Peyer's patch (tissue), 4 donors: ENCODE measurements around the gene FARSA. TPM values are rescaled to one million over a fixed set of nuclear protein-coding genes. Genes with fewer than 3 reads are reported as not detected.
"Not testable (repeated sequence)": the region's sequence is repeated elsewhere in the genome, so short reads cannot be mapped to it uniquely, and the experiment has no call there.

Experiments used
- DNase-seq, 3 donors: peaks; one replicate each; pipeline ENCODE4 v3.0.0-alpha.2; 2017 to 2019
- H3K27ac ChIP-seq, 4 donors: fragments of 200-600 bp; sonication (generic); one replicate each; pipeline ENCODE4 v1.5.1; 2016 to 2019
- H3K27me3 ChIP-seq, 2 donors: fragments of 200-600 bp; sonication (generic); one replicate each; pipeline ENCODE4 v1.5.1; 2019
- H3K36me3 ChIP-seq, 3 donors: fragments of 200-600 bp; sonication (generic); one replicate each; pipeline ENCODE4 v1.5.1; 2016 to 2019
- H3K4me1 ChIP-seq, 4 donors: fragments of 200-600 bp; sonication (generic); one replicate each; pipeline ENCODE4 v1.5.1; 2016 to 2019
- H3K4me3 ChIP-seq, 4 donors: fragments of 200-600 bp; sonication (generic); 1 replicate in 3 of 4; 2 replicates in 1 of 4; pipeline ENCODE4 v1.5.1; 2016 to 2019; ENCODE audit warnings: mild to moderate bottlenecking in 1 of 4
- H3K9me3 ChIP-seq, 4 donors: fragments of 200-600 bp; sonication (generic); one replicate each; pipeline ENCODE4 v1.5.1; 2016 to 2019; ENCODE audit warnings: mild to moderate bottlenecking in 1 of 4
- POLR2A ChIP-seq, 2 donors: fragments of 450-650 bp; IDR thresholded peaks; one replicate each; pipeline ENCODE4 v1.5.1; 2017; ENCODE audit warnings: antibody characterized with exemption in 2 of 2, mild to moderate bottlenecking in 2 of 2, moderate library complexity in 2 of 2
- total RNA-seq, 4 donors: library from RNA; depleted of rRNA; stranded (reverse); fragments of >200 nt; gene quantifications; one replicate each; pipeline ENCODE4 v1.1.0, GENCODE V29; 2016
- TF ChIP-seq, protein P1 (sequence below), 6 experiments: fragments of 450-650 bp in 4 of 6; fragments of 200-600 bp in 2 of 6; sonication (generic) in 1 of 6; IDR thresholded peaks; one replicate each; pipeline ENCODE4 v1.5.1; 2017 to 2019; ENCODE audit warnings: antibody characterized with exemption in 6 of 6, mild to moderate bottlenecking in 3 of 6, moderate library complexity in 1 of 6

Gene FARSA
- total RNA-seq, 4 donors from 2014 or later: 35.4 to 54.5 (median 48.3) TPM

DNA sequence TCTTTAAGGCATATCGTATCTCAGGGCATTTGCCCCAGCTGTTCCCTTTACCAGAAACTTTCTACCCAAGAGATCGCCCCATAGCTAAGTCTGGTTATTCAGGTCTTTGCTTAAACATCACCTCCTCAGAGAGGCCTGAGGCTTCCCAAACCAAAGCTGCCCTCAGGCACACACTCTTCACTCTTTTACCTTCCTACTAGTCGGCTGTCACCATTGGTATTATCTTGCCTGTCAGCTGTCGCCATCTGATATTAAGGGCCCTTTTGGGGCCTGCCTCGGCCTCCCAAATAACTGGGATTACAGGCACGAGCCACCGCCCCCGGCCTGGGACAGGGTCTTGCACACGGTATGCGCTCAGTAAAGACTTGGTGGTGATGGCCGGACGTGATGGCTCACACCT, 22.5 kb upstream of the FARSA start:
- peaks cover 0 to 48% (median 9%) of the 10 kb centered on the region in 4 donors for H3K4me1 ChIP-seq
- H3K4me3 ChIP-seq: peak overlapping the region; percentile 93 to 99 (median 98)
- no peak for TF ChIP-seq POLR2A (IDR thresholded peaks at IDR 0.05)
- TF ChIP-seq, protein P1, sequence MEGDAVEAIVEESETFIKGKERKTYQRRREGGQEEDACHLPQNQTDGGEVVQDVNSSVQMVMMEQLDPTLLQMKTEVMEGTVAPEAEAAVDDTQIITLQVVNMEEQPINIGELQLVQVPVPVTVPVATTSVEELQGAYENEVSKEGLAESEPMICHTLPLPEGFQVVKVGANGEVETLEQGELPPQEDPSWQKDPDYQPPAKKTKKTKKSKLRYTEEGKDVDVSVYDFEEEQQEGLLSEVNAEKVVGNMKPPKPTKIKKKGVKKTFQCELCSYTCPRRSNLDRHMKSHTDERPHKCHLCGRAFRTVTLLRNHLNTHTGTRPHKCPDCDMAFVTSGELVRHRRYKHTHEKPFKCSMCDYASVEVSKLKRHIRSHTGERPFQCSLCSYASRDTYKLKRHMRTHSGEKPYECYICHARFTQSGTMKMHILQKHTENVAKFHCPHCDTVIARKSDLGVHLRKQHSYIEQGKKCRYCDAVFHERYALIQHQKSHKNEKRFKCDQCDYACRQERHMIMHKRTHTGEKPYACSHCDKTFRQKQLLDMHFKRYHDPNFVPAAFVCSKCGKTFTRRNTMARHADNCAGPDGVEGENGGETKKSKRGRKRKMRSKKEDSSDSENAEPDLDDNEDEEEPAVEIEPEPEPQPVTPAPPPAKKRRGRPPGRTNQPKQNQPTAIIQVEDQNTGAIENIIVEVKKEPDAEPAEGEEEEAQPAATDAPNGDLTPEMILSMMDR (IDR thresholded peaks at IDR 0.05): no peak
- no peaks in the 10 kb centered on the region for H3K9me3 ChIP-seq
- DNase-seq: no peak
- peak overlapping the region in 3 of 4 donors; percentile 89 to 94 (median 92) for H3K27ac ChIP-seq
- peaks cover 0 to 35% (median 0%) of the 10 kb centered on the region in 3 donors for H3K36me3 ChIP-seq
- no peaks in the 10 kb centered on the region for H3K27me3 ChIP-seq

DNA sequence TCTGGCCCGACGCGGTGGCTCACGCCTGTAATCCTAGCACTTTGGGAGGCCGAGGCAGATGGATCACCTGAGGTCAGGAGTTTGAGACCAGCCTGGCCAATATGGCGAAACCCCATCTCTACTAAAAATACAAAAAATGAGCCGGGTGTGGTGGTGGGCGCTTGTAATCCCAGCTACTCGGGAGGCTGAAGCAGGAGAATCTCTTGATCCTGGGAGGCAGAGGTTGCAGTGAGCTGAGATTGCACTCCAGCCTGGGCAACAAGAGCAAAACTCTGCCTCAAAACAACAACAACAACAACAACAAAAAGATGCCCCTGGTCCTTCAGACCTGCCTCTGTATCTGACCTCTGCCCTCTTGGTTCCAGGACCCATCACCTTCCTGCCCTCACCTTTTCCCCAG, 22.1 kb upstream of the FARSA start:
- not testable (repeated sequence) for H3K27me3 ChIP-seq, DNase-seq, H3K9me3 ChIP-seq, H3K4me3 ChIP-seq
- H3K27ac ChIP-seq: peak overlapping the region in 2 of 4 donors; percentile 92 to 94
- H3K4me1 ChIP-seq: peaks cover 0 to 48% (median 9%) of the 10 kb centered on the region in 4 donors
- peaks cover 0 to 39% (median 0%) of the 10 kb centered on the region in 3 donors for H3K36me3 ChIP-seq

DNA sequence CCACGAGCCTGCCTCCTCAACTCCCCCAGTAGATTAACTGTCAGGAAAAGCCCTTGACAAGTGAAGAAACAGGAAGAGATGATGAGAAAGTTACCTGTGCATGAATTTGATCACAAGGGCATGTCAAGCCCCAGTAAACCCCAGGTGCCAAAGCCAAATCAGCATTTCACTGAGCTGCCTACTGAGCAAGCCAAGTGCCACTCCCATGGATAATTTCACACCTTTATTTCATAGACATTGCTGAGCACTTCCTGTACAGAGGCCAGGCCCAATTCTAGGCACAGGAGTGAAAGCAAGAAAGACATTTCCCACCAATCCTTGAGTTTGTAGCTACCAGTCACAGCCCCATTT, 21.1 kb upstream of the FARSA start:
- Histone ChIP-seq H3K27ac (peak overlapping the region in 2 of 4 donors; percentile 39 to 52), H3K4me3 (no peak overlapping the region), H3K27me3 (no peaks in the 10 kb centered on the region), H3K4me1 (peaks cover 0 to 48% (median 9%) of the 10 kb centered on the region in 4 donors), H3K36me3 (peaks cover 0 to 49% (median 0%) of the 10 kb centered on the region in 3 donors), H3K9me3 (no peaks in the 10 kb centered on the region)
- DNase-seq: no peak
- TF ChIP-seq, protein P1 (IDR thresholded peaks at IDR 0.05): no peak
- TF ChIP-seq POLR2A (IDR thresholded peaks at IDR 0.05): no peak

DNA sequence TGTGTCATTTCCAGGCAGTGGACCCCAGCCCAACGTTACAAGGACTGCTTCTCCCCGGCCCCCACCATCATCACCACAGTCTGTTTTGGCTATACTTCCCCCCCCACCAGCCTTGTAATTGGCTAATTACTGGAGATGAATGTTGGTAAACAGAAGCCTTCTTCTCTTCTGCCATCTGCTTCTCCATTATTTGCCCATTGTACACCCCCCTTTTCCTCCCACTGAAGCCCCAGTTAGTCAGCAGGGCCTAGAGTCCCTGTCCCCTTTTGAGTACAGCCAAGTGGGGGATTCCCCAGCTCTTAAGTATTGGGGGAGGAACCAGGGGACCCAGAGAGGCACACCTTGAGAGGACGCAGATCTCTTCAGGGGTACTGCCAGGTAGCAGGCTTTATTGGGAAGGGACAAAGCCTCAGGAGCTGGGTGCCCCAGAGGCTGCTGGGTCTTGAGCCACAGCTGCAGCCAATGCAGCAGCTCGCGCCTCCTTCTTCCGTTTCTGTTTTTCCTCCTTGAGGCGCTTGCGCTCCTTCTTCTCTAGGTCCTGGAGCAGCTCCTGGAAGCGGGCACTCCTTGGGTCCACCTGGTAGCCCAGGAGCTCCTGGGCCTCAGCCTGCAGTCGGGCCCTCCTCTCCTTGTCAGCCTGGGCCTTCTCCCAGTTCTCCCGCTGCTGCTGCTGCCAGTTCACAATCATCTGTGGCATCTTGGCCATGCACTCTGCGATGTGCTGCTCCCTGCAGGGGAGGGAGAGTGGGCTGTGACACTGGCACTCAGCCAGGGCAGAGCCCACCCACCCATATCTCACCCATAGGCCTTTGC, 20.5 kb upstream of the FARSA start:
- Histone ChIP-seq H3K36me3 (peaks cover 0 to 54% (median 0%) of the 10 kb centered on the region in 3 donors), H3K27ac (peak overlapping the region in 3 of 4 donors; percentile 19 to 52 (median 39)), H3K9me3 (no peaks in the 10 kb centered on the region), H3K4me3 (no peak overlapping the region), H3K4me1 (peaks cover 0 to 48% (median 9%) of the 10 kb centered on the region in 4 donors), H3K27me3 (no peaks in the 10 kb centered on the region)
- TF ChIP-seq, protein P1 (IDR thresholded peaks at IDR 0.05): no peak
- no peak for TF ChIP-seq POLR2A (IDR thresholded peaks at IDR 0.05)
- DNase-seq: no peak

DNA sequence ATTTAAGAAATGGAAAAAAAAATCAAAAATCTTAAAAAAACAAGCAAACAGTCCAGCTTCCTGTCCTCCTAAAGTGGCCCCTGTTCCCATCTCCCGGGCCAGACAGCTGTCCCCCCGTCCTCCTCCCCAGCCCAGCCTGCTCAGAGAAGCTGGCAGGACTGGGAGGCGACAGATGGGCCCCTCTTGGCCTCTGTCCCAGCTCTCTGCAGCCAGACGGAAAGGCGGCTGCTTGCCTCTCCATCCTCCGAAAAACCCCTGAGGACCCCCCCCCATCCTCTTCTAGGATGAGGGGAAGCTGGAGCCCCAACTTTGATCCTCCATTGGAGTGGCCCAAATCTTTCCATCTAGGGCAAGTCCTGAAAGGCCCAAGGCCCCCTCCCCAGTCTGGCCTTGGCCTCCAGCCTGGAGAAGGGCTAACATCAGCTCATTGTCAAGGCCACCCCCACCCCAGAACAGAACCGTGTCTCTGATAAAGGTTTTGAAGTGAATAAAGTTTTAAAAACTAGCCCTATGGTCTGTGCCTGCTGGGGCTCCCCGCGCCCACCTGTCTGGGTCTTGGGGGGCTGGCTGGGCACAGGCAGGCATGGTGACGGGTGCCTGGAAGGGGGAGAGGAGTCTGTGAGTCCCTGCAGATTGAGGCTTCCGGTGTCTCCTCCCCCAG, 19.8 kb upstream of the FARSA start:
- peak overlapping the region in 2 of 4 donors; percentile 6 to 19 for H3K27ac ChIP-seq
- no peaks in the 10 kb centered on the region for H3K9me3 ChIP-seq
- no peak for DNase-seq
- H3K4me1 ChIP-seq: peaks cover 0 to 48% (median 9%) of the 10 kb centered on the region in 4 donors
- no peak overlapping the region for H3K4me3 ChIP-seq
- H3K36me3 ChIP-seq: peaks cover 0 to 62% (median 0%) of the 10 kb centered on the region in 3 donors
- TF ChIP-seq, protein P1 (IDR thresholded peaks at IDR 0.05): no peak
- no peak for TF ChIP-seq POLR2A (IDR thresholded peaks at IDR 0.05)
- no peaks in the 10 kb centered on the region for H3K27me3 ChIP-seq
